IMR-90 (cell line): ENCODE data around the gene BPIFB1. TPM values are rescaled to one million over a fixed set of nuclear protein-coding genes. Genes with fewer than 3 reads are reported as not detected.

Experiments used
- ATAC-seq: fragments of 200-7000 bp; cut with Tn5 transposase; 2 replicates; pipeline ENCODE4 v1.9.1; 2020; ENCODE audit warnings: low read depth, mild to moderate bottlenecking, moderate library complexity
- BruUV-seq: library from RNA; stranded (reverse); fragments of 400-500 nt; replicated peaks from 2 replicates; lab custom pipeline; 2021; lab: Mats Ljungman, UMichigan
- CTCF ChIA-PET: fragments of 300-600 bp; formaldehyde crosslinking; extraction: SDS; loops from one replicate; lab custom pipeline; 2021; ENCODE audit warnings: antibody characterized with exemption; lab: Yijun Ruan, JAX
- POLR2A ChIA-PET: fragments of 300-600 bp; sonication (Branson Sonifier 250); formaldehyde crosslinking; loops from one replicate; lab custom pipeline; 2022; ENCODE audit warnings: antibody characterized with exemption; ENCODE audit not compliant: unreplicated experiment; lab: Charles Lee
- DNase-seq: peaks from one replicate; pipeline ENCODE4 v3.0.0; 2013
- H2AFZ ChIP-seq: replicated peaks from 2 replicates; pipeline ENCODE3; 2013; ENCODE audit warnings: low read length, mild to moderate bottlenecking; ENCODE audit not compliant: poor library complexity
- H2AK5ac ChIP-seq: 2 replicates; pipeline ENCODE4 v1.6.1; 2013; ENCODE audit warnings: low read depth, low read length, inconsistent platforms
- H2AK9ac ChIP-seq: replicated peaks from 2 replicates; pipeline ENCODE3; 2013; ENCODE audit warnings: mild to moderate bottlenecking, low read depth, low read length, moderate library complexity; ENCODE audit not compliant: poor library complexity
- H2BK120ac ChIP-seq: 2 replicates; pipeline ENCODE4 v1.6.1; 2013; ENCODE audit warnings: low read depth, low read length, inconsistent platforms
- H2BK15ac ChIP-seq: 3 replicates; pipeline ENCODE4 v1.6.1; 2013; ENCODE audit warnings: low read depth, low read length, inconsistent platforms
- H2BK20ac ChIP-seq: 2 replicates; pipeline ENCODE4 v1.6.1; 2013; ENCODE audit warnings: low read depth, mild to moderate bottlenecking, inconsistent platforms, low read length, moderate library complexity
- H2BK5ac ChIP-seq: 2 replicates; pipeline ENCODE4 v1.6.1; 2013; ENCODE audit warnings: mild to moderate bottlenecking, low read depth, low read length, inconsistent platforms; ENCODE audit not compliant: poor library complexity, severe bottlenecking
- H3K14ac ChIP-seq: replicated peaks from 2 replicates; pipeline ENCODE4 v1.6.1; 2013; ENCODE audit warnings: low read depth, low read length, inconsistent platforms
- H3K18ac ChIP-seq: 2 replicates; pipeline ENCODE4 v1.6.1; 2013; ENCODE audit warnings: low read depth, low read length, control low read depth
- H3K23ac ChIP-seq: 2 replicates; pipeline ENCODE4 v1.6.1; 2013; ENCODE audit warnings: low read depth, low read length, inconsistent platforms
- H3K27ac ChIP-seq: 2 replicates; pipeline ENCODE4 v1.5.1; 2013; ENCODE audit warnings: mild to moderate bottlenecking, control low read depth, low read length; ENCODE audit not compliant: insufficient read depth
- H3K27me3 ChIP-seq: 2 replicates; pipeline ENCODE4 v1.6.1; 2013; ENCODE audit warnings: low read length; ENCODE audit not compliant: control insufficient read depth, insufficient read depth
- H3K36me3 ChIP-seq: 2 replicates; pipeline ENCODE4 v1.6.1; 2013; ENCODE audit warnings: low read length, mixed read lengths; ENCODE audit not compliant: control insufficient read depth, insufficient read depth
- H3K4ac ChIP-seq: 2 replicates; pipeline ENCODE4 v1.6.1; 2013; ENCODE audit warnings: low read depth, low read length, inconsistent platforms
- H3K4me1 ChIP-seq: 2 replicates; pipeline ENCODE4 v1.6.1; 2013; ENCODE audit warnings: low read length, mixed read lengths; ENCODE audit not compliant: control insufficient read depth, insufficient read depth
- H3K4me2 ChIP-seq: 2 replicates; pipeline ENCODE4 v1.6.1; 2013; ENCODE audit warnings: low read depth, mild to moderate bottlenecking, control low read depth, low read length, moderate library complexity
- H3K4me3 ChIP-seq: 2 replicates; pipeline ENCODE4 v1.5.1; 2013; ENCODE audit warnings: low read depth, mild to moderate bottlenecking, control low read depth, low read length, moderate library complexity; ENCODE audit not compliant: insufficient read depth
- H3K56ac ChIP-seq: 2 replicates; pipeline ENCODE4 v1.6.1; 2013; ENCODE audit warnings: low read length, inconsistent platforms; ENCODE audit not compliant: insufficient read depth; ENCODE audit errors: extremely low read depth
- H3K79me1 ChIP-seq, 2 experiments: 2 replicates each; pipeline ENCODE4 v1.6.1; 2013; ENCODE audit warnings: low read length in 2 of 2, inconsistent platforms in 1 of 2, low read depth in 1 of 2
- H3K9ac ChIP-seq: 2 replicates; pipeline ENCODE4 v1.6.1; 2013; ENCODE audit warnings: low read depth, low read length, control low read depth
- H3K9me1 ChIP-seq: 2 replicates; pipeline ENCODE4 v1.6.1; 2013; ENCODE audit warnings: low read length, inconsistent platforms; ENCODE audit not compliant: insufficient read depth
- H3K9me3 ChIP-seq: 2 replicates; pipeline ENCODE4 v1.6.1; 2013; ENCODE audit warnings: low read length; ENCODE audit not compliant: control insufficient read depth, insufficient read depth
- H4K20me1 ChIP-seq: 2 replicates; pipeline ENCODE4 v1.6.1; 2013; ENCODE audit warnings: low read length, inconsistent platforms; ENCODE audit not compliant: insufficient read depth
- H4K5ac ChIP-seq: 2 replicates; pipeline ENCODE4 v1.6.1; 2013; ENCODE audit warnings: mild to moderate bottlenecking, low read depth, low read length, control low read depth
- H4K8ac ChIP-seq, 2 experiments: 2 replicates each; pipeline ENCODE4 v1.6.1; 2013; ENCODE audit warnings: low read depth in 2 of 2, low read length in 2 of 2, control low read depth in 1 of 2, inconsistent platforms in 1 of 2
- H4K91ac ChIP-seq: 2 replicates; pipeline ENCODE4 v1.6.1; 2013; ENCODE audit warnings: low read depth, low read length, inconsistent platforms; ENCODE audit not compliant: insufficient read depth
- BHLHE40 ChIP-seq: fragments of 150-350 bp; IDR thresholded peaks from 2 replicates; pipeline ENCODE4 v1.6.1; 2016; ENCODE audit warnings: mild to moderate bottlenecking, low read depth, low read length
- CEBPB ChIP-seq: IDR thresholded peaks from 2 replicates; pipeline ENCODE4 v1.6.1; 2012; ENCODE audit warnings: low read depth, low read length, improper control_type of control experiment
- CHD1 ChIP-seq: IDR thresholded peaks from 2 replicates; pipeline ENCODE4 v1.6.1; 2012; ENCODE audit warnings: low read depth, low read length, improper control_type of control experiment
- CTCF ChIP-seq: conservative IDR thresholded peaks from 2 replicates; pipeline ENCODE4 v1.5.1; 2012; ENCODE audit warnings: mild to moderate bottlenecking, low read depth, low read length, improper control_type of control experiment
- ELK1 ChIP-seq: fragments of 150-350 bp; IDR thresholded peaks from 2 replicates; pipeline ENCODE4 v1.6.1; 2016; ENCODE audit warnings: low read depth, mild to moderate bottlenecking, low read length, moderate library complexity, borderline replicate concordance
- FOS ChIP-seq: fragments of 150-350 bp; IDR thresholded peaks from 2 replicates; pipeline ENCODE4 v1.6.1; 2016; ENCODE audit warnings: low read depth, low read length
- MAFK ChIP-seq: IDR thresholded peaks from 2 replicates; pipeline ENCODE4 v1.6.1; 2012; ENCODE audit warnings: low read depth, low read length, improper control_type of control experiment
- MAZ ChIP-seq: IDR thresholded peaks from 2 replicates; pipeline ENCODE4 v1.6.1; 2012; ENCODE audit warnings: low read depth, mild to moderate bottlenecking, low read length, improper control_type of control experiment, moderate library complexity, borderline replicate concordance
- MXI1 ChIP-seq: IDR thresholded peaks from 2 replicates; pipeline ENCODE4 v1.6.1; 2012; ENCODE audit warnings: low read depth, mild to moderate bottlenecking, low read length, moderate library complexity, borderline replicate concordance
- NFE2L2 ChIP-seq: fragments of 150-350 bp; IDR thresholded peaks from 2 replicates; pipeline ENCODE4 v1.6.1; 2016; ENCODE audit warnings: low read depth, mild to moderate bottlenecking, low read length
- POLR2A ChIP-seq: IDR thresholded peaks from 2 replicates; pipeline ENCODE4 v1.6.1; 2012; ENCODE audit warnings: mild to moderate bottlenecking, low read depth, low read length
- RAD21 ChIP-seq: IDR thresholded peaks from 2 replicates; pipeline ENCODE4 v1.6.1; 2012; ENCODE audit warnings: low read length, improper control_type of control experiment
- RFX5 ChIP-seq: IDR thresholded peaks from 2 replicates; pipeline ENCODE4 v1.8.0; 2012; ENCODE audit warnings: low read depth, mild to moderate bottlenecking, low read length, moderate library complexity
- SMC3 ChIP-seq: fragments of 150-350 bp; IDR thresholded peaks from 2 replicates; pipeline ENCODE4 v1.6.1; 2016; ENCODE audit warnings: low read depth, mild to moderate bottlenecking, antibody characterized with exemption, low read length, moderate library complexity
- USF2 ChIP-seq: fragments of 150-350 bp; IDR thresholded peaks from 2 replicates; pipeline ENCODE4 v1.6.1; 2017; ENCODE audit warnings: mild to moderate bottlenecking, antibody characterized with exemption, low read length, low read depth
- WGBS, 2 experiments: methylation state at CpG; one replicate each; pipeline versions ENCODE4 v1.1.5 to v1.1.7; 2013; ENCODE audit warnings: missing lambda C conversion rate in 2 of 2; ENCODE audit not compliant: insufficient read length in 1 of 2; ENCODE audit errors: extremely low coverage in 2 of 2; 5-methylcytosine and 5-hydroxymethylcytosine counted together
- dilution Hi-C: fragments of 300-500 bp; cut with HindIII; formaldehyde crosslinking; loops from one replicate; pipeline ENCODE4 v1.14.3; 2018; ENCODE audit warnings: low sequenced_read_pairs; ENCODE audit not compliant: unreplicated experiment
- in situ Hi-C: fragments of 300-500 bp; cut with MboI; formaldehyde crosslinking; loops from 3 replicates; pipeline ENCODE4 v1.14.3; 2019; ENCODE audit warnings: low sequenced_read_pairs, inconsistent platforms, mixed read lengths
- intact Hi-C: fragments of 100-400 bp; cut with micrococcal nuclease; formaldehyde crosslinking; loops from 2 replicates; pipeline ENCODE4 v1.10.0; 2022
- polyA plus RNA-seq, 3 experiments: library from polyadenylated mRNA; depleted of rRNA; stranded (reverse); fragments of >200 nt; gene quantifications; 2 replicates each; pipeline ENCODE4 v1.2.3, GENCODE V29; 2012; ENCODE audit warnings: low replicate concordance in 1 of 3
- total RNA-seq: library from RNA; depleted of rRNA; stranded (reverse); fragments of >200 nt; gene quantifications from 2 replicates; pipeline ENCODE4 v1.2.3, GENCODE V29; 2012

Gene BPIFB1
- total and polyA plus RNA-seq, 2 of the 4 experiments (the other 2 are of a cell fraction) = not detected

DNA sequence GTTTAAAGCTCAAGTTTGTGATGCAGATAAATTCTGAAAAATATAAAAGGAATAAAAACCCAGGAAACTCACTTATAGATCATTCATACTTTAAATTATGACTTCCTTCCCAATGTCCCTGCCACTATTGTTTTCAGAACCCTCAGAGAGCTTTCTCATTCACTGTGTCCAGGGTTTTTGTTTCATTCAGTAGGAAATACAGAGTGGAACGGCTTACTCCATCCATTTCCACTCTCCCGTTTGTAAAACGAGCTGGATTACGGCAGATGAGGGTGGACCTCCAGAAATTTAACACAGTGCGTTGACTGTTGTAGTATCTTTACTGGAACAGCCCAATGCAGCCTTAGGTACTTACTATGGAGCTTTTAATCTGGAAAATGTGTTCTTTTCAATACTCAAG lies 23.6 kb upstream of the BPIFB1 start:
- H3K4me2 ChIP-seq = no peak overlapping the region
- BruUV-seq = no TSS peak
- intact Hi-C loops (no loop called here), in situ Hi-C loops (no loop called here), dilution Hi-C loops (no loop called here)
- H3K4me3 ChIP-seq = no peak overlapping the region
- no peaks in the 10 kb centered on the region for H3K36me3 ChIP-seq
- H3K9me3 ChIP-seq = no peaks in the 10 kb centered on the region
- H2BK5ac ChIP-seq = no peak overlapping the region
- no peak overlapping the region for H2AK5ac ChIP-seq
- H2BK120ac ChIP-seq = no peak overlapping the region
- DNase-seq (no peak), ATAC-seq (no peak)
- H3K9ac ChIP-seq = no peak overlapping the region
- H2AK9ac ChIP-seq = no peak overlapping the region
- H2BK20ac ChIP-seq = no peak overlapping the region
- no peaks in the 10 kb centered on the region for H3K9me1 ChIP-seq
- H4K20me1 ChIP-seq = no peaks in the 10 kb centered on the region
- WGBS, 2 experiments = 100% methylated on average over 2 of the region's 5 CpGs; no CpG with 5 or more reads in 1 of the 2 experiments
- TF ChIP-seq SMC3 = no peak
- TF ChIP-seq CTCF = no peak
- no peak for TF ChIP-seq MAZ
- no peak for TF ChIP-seq POLR2A
- TF ChIP-seq MXI1 = no peak
- no peak for TF ChIP-seq NFE2L2
- TF ChIP-seq ELK1 = no peak
- no peak for TF ChIP-seq MAFK
- TF ChIP-seq CHD1 = no peak
- TF ChIP-seq FOS = no peak
- TF ChIP-seq RAD21 = no peak
- TF ChIP-seq CEBPB = no peak
- no peak for TF ChIP-seq RFX5
- no peak for TF ChIP-seq USF2
- no peak for TF ChIP-seq BHLHE40
- no peak overlapping the region for H3K23ac ChIP-seq
- POLR2A ChIA-PET = no interaction called here
- CTCF ChIA-PET = no interaction called here
- H3K27ac ChIP-seq = no peak overlapping the region
- no peak overlapping the region for H3K18ac ChIP-seq
- no peak overlapping the region for H2BK15ac ChIP-seq
- peaks cover 1% of the 10 kb centered on the region; the same call in 1 of the 2 replicates for H3K27me3 ChIP-seq
- no peak overlapping the region for H3K14ac ChIP-seq
- H3K4ac ChIP-seq = no peak overlapping the region
- no peak overlapping the region for H3K56ac ChIP-seq
- H4K8ac ChIP-seq = no peak overlapping the region
- no peak overlapping the region for H2AFZ ChIP-seq
- H3K4me1 ChIP-seq = no peaks in the 10 kb centered on the region
- no peak overlapping the region for H4K91ac ChIP-seq
- H3K79me1 ChIP-seq = no peaks in the 10 kb centered on the region
- no peak overlapping the region for H4K5ac ChIP-seq
